Cardiac septum (tissue), 1 donor: Measurements from ENCODE around the gene KCNJ10. TPM values are rescaled to one million over a fixed set of nuclear protein-coding genes. Genes with fewer than 3 reads are reported as not detected.
"Not testable (repeated sequence)": the region's sequence is repeated elsewhere in the genome, so short reads cannot be mapped to it uniquely, and the experiment has no call there.

Source experiments
- DNase-seq: peaks from one replicate; pipeline ENCODE4 v3.0.0-alpha.2; 2020; ENCODE audit warnings: low spot score
- intact Hi-C: fragments of 100-400 bp; cut with DNase I; formaldehyde crosslinking; loops from one replicate; pipeline ENCODE4 v1.14.0; 2022
- total RNA-seq: library from RNA; stranded (reverse); fragmentation: NEBNext Ultra II Directional; extraction: Animal tissue kit (Norgen Biotek cat#: 25700); gene quantifications from one replicate; pipeline ENCODE4 v1.2.1, GENCODE V29; 2021
- donor health status: DM: no; HTN: no; CAD: no.

The KCNJ10 gene
- total RNA-seq, 1 donor from 2014 or later, result 0.05 TPM

- DNase-seq, result peak; percentile 83
- intact Hi-C loops, result no loop called here
These were observed 543 bp upstream of the KCNJ10 start for GRCh38 chr1:160070243-160071163.

- intact Hi-C loops, result no loop called here
- DNase-seq, result no peak
These were observed 1.7 kb downstream of the KCNJ10 start for GRCh38 chr1:160068225-160068624.

GRCh38 chr1:160066829-160067745 lies 2.9 kb downstream of the KCNJ10 start:
- intact Hi-C loops, result no loop called here
- no peak for DNase-seq

DNA sequence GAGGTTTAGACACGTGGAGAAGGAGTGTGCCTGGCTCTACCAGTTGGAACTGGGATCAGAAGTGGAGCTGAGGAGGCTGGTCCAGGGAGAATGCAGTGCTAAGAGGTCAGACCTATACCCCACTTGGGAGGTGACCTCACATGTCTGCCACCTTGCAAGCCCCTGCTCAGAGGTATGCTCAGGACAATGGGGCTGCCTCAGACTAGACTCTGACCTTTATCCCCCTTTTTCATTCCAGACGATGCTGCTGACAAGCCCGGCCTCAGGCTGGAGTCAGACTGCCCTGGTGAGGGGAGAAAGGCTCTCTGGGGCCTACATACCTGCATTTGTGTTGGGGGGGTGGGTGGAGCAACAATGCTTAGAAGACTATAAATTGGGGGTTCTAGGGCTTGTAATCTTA lies 5.2 kb downstream of the KCNJ10 start:
- DNase-seq, result no peak
- intact Hi-C loops, result no loop called here

DNA sequence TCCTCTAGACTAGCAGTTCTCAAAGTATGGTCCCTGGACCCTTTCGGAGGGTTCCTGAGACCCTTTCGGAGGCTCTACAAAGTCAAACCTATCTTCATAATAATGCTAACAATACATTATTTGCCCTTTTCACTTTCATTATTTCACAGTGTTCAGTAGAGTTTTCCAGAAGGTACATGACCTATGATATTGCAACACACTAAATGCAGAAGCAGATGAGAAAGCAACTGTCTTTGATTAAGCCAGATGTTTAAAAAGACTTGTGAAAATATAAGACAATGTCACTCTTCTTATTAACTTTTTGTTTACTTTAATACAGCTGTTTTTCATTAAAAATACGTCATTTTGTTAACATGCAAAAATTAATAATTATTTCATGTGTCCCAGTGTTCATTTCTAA lies 5.8 kb downstream of the KCNJ10 start:
- no peak for DNase-seq
- intact Hi-C loops, result no loop called here

- DNase-seq, result no peak
- intact Hi-C loops, result no loop called here
These were observed 6.8 kb downstream of the KCNJ10 start for GRCh38 chr1:160063176-160063575.

DNA sequence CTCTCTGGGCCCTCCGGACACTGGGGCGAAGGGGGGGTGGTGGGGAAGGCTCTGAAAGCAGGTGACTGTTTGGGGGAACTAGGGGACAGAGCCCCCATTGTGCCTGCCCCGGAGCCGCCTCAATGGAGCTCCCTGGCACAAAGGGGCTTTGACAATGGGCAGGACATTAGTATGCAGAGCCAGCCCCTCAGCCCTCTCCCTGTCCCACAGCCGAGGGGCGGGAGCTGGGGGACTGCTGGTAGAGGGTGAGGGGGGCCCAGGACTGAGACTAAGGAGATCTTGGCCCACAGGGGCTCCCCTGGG lies 7.8 kb downstream of the KCNJ10 start:
- intact Hi-C loops, result no loop called here
- DNase-seq, result no peak

DNA sequence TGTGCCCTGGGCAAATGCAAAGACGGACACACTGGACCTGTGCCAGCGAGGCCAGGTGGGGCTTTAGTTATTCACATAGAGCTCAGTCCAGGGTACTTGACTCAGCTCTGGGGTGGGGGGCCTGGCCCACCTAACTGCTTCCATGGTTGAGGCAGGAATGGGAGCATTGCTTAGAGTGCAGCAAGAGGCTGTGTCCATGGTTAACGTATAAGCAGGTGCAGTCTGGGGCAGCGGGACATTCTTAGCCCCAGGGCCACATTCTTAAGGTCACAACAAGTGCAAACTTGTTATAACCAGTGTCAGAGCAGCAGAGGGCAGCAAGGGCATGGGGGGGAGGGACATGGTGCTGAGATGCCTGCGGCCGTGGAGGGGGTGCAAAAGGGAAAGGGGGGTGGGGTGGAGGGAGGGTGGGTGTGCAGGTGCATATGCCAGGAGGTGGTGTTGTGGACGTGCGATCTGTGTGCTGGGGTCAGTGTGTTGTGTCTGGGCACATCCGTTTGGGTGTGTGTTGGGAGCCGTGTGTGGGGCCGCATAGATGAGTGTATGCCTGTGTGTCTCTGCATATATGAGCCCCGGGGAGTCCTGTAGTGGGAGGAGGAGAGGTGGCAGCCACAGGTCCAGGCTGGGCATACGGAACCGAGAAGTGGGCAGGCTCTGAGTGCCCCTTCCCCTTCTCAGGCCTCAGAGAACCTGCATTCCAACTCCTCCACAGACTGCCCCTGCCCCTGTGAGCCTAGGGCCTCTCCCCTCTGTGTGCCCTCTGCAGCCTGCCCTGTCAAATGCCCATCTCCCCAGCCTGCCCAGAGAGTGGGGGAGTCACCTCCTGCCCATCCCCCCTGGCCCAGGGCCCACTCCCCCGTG lies 8.4 kb downstream of the KCNJ10 start:
- intact Hi-C loops, result no loop called here
- no peak for DNase-seq

DNA sequence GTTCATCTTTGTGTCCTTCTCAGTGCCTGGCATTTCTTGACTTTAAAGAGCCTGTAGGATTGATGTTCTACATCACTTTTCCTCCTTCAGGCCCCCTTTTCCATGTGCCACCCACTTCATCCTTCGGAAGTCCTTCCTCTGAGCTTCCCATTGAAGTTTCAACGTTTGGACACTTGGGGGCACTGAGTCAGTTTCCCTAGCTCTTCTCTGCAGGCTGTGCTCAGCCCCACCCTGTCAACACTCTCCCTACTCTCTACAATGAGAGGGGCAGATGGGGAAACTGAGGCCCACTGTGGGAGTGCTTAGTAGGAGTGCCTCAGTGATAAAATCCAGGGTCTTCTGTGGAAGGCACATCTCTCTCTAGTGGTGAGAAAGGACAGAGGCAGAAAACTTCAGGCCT lies 11.9 kb downstream of the KCNJ10 start:
- DNase-seq, result no peak
- intact Hi-C loops, result no loop called here

GRCh38 chr1:160056648-160057169 lies 13.3 kb downstream of the KCNJ10 start:
- intact Hi-C loops, result no loop called here
- DNase-seq, result no peak

DNA sequence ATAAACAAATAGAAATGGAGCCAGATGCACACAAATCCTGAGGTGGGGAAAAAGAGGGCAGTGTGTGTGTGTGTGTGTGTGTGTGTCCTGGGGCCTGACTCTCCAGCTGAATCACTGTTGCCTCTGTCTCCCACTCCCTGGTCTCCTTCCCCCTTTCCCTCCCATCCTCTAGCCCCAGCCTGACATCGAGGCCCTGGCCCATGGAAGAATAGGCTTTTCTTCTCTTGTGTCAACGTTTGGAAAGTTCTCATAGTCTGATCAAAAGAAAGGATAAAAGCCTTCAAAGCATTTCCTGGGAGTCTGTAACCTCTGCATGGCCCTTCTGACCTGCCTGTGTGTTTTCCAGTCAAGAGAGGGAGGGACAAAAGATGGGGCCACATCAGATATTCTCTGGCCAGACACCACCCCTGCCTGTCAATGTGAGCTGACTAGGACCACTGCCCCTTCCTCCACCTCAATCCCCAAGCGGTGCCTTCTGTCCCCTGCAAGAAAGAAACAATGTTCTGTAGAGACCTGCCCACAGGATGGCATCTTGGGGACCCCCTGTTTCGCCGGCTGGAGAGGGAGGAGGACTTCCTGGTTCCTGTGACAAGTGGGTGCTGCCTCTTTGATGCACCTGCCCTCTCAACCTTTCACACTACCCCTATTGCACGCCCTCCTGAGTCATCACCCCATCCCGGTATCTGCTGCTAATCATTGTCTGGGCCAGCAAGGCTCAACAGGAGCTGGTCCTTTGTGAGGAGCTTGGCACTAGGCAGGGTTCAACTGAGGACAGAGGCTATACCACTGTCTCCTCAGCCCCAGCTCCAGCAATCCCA lies 16.2 kb downstream of the KCNJ10 start:
- no peak for DNase-seq
- intact Hi-C loops, result no loop called here

- DNase-seq, result no peak
- intact Hi-C loops, result no loop called here
These were observed 17.0 kb downstream of the KCNJ10 start for GRCh38 chr1:160052936-160053335.

- DNase-seq, result no peak
- intact Hi-C loops, result no loop called here
These were observed 19.3 kb downstream of the KCNJ10 start for GRCh38 chr1:160050619-160051018.

DNA sequence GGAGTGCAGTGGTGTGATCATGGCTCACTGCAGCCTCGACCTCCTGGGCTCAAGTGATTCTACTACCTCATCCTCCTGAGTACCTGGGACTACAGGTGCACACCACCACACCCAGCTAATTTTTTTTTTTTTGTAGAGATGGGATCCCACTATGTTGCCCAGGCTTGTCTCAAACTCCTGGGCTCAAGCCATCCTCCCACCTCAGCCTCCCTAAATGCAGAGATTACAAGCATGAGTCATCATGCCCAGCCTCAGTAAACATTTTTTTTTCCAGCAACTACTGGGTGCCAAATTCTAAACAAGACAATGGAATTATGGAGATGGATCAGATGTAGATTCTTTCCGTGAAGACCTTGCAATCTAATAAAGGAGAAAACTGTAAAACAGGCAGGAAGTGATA lies 19.8 kb downstream of the KCNJ10 start:
- DNase-seq, intact Hi-C loops: not testable (repeated sequence)

GRCh38 chr1:160049101-160049500 lies 20.9 kb downstream of the KCNJ10 start:
- no peak for DNase-seq
- intact Hi-C loops, result loop anchor here (5.0 kb wide), 1 partner anchor 33 kb away; the partner anchor contains the start of gene KCNJ9

- DNase-seq, result no peak
- intact Hi-C loops, result loop anchor here (5.0 kb wide), 1 partner anchor 34 kb away; the partner anchor contains the start of gene KCNJ9
These were observed 21.6 kb downstream of the KCNJ10 start for GRCh38 chr1:160048335-160048734.

DNA sequence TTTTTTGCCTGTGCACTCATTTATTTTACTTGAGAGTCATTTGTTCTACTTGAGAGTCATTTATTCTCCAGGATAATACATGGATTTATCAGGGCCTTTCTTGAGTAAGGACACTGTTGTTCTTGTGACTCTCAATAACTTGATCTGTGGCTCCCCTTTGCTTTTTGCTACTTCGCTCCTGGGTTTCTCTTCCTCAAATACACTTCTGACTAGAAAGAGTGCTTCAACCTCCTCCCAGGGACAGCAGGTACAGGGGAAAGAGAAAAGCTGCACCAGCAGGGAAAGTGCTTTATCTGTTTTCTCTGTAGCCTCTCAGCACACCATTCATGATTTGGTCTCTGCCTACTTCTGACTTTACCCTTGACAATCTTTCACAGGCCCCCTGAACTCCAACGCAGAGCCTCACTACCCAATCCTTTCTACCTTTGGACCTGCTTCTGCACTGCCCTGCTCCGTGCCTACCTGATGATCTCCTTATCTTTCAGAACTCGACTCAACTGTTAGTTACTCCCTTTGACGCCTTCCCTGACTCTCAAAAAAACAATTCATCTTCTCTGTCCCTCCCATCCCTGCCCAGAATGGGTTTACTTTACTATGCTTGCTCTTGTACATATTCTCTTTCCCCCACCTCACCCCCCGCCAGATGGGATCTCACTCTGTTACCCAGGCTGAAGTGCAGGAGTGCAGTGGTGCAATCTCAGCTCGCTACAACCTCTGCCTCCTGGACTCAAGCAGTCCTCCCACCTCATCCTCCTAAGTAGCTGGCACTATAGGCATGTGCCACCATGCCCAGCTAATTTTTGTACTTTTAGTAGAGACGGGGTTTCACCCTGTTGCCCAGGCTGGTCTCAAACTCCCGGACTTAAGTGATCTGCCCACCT lies 22.6 kb downstream of the KCNJ10 start:
- intact Hi-C loops, result loop anchor here (5.0 kb wide), 1 partner anchor 35 kb away; the partner anchor contains the start of gene KCNJ9

More for the DNA sequence above, 22.6 kb downstream of the KCNJ10 start:
- DNase-seq, result no peak
